ENCODE data around the gene TTC7B. TPM values are rescaled to one million over a fixed set of nuclear protein-coding genes. Genes with fewer than 3 reads are reported as not detected.

The TTC7B gene
- total RNA-seq, 1 experiment from 2014 or later, result 70.6 TPM

GRCh38 chr14:90484291-90484690 is 331.9 kb downstream of the TTC7B start:
- Histone ChIP-seq H2AFZ (ENCODE audit: low read depth, low read length, poor library complexity, severe bottlenecking) (no peak overlapping the region), H3K4me3 (replicated peaks in 1 of 2; ENCODE audit: low read depth in 1 of 2, low read length in 2 of 2) (no peak overlapping the region), H3K36me3 (ENCODE audit: control insufficient read depth in 1 of 2, insufficient read depth in 2 of 2, low read length in 2 of 2) (no peaks in the 10 kb centered on the region), H3K4me2 (ENCODE audit: low read length) (no peak overlapping the region), H3K9me3 (ENCODE audit: control insufficient read depth in 1 of 2, insufficient read depth in 1 of 2, low read depth in 1 of 2, low read length in 2 of 2) (no peaks in the 10 kb centered on the region), H3K9me2 (ENCODE audit: insufficient read depth) (no peaks in the 10 kb centered on the region), H3K27ac (ENCODE audit: low read depth, low read length) (no peak overlapping the region), H4K20me1 (ENCODE audit: insufficient read depth) (no peaks in the 10 kb centered on the region), H3K27me3 (ENCODE audit: insufficient read depth, low read length) (no peaks in the 10 kb centered on the region), H3K9ac (ENCODE audit: low read length) (no peak overlapping the region), H3K4me1 (ENCODE audit: control insufficient read depth in 1 of 2, insufficient read depth in 2 of 2, low read length in 2 of 2) (no peaks in the 10 kb centered on the region), H3K79me2 (ENCODE audit: insufficient read depth, low read length) (no peaks in the 10 kb centered on the region)
- no peak for TF ChIP-seq FOSL1 (IDR thresholded peaks at IDR 0.05; ENCODE audit: low read depth)
- no peak for TF ChIP-seq SIN3A (IDR thresholded peaks at IDR 0.05; ENCODE audit: low read depth)
- TF ChIP-seq POLR2A (IDR thresholded peaks at IDR 0.05; ENCODE audit: borderline replicate concordance, extremely low read depth, insufficient read depth, insufficient read length), result no peak
- no peak for TF ChIP-seq SRF (IDR thresholded peaks at IDR 0.05; ENCODE audit: low read depth)
- TF ChIP-seq, protein P1, sequence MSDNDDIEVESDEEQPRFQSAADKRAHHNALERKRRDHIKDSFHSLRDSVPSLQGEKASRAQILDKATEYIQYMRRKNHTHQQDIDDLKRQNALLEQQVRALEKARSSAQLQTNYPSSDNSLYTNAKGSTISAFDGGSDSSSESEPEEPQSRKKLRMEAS (IDR thresholded peaks at IDR 0.05), result no peak
- TF ChIP-seq CTCF (IDR thresholded peaks at IDR 0.05 in 2 of 3, conservative IDR thresholded peaks at IDR 0.05 in 1 of 3; ENCODE audit: borderline replicate concordance in 1 of 3, insufficient read depth in 1 of 3, low read depth in 2 of 3, low read length in 2 of 3), result no peak
- TF ChIP-seq EGR1 (IDR thresholded peaks at IDR 0.05; ENCODE audit: low read depth), result no peak
- TF ChIP-seq RAD21 (IDR thresholded peaks at IDR 0.05; ENCODE audit: low read depth), result no peak
- TF ChIP-seq ZNF274 (IDR thresholded peaks at IDR 0.05; ENCODE audit: low read depth, low read length), result no peak
- no peak for TF ChIP-seq EZH2 (IDR thresholded peaks at IDR 0.05)
- no peak for TF ChIP-seq TCF7L2 (IDR thresholded peaks at IDR 0.05; ENCODE audit: borderline replicate concordance, extremely low read depth, insufficient read depth, insufficient read length)
- TF ChIP-seq, protein P2, sequence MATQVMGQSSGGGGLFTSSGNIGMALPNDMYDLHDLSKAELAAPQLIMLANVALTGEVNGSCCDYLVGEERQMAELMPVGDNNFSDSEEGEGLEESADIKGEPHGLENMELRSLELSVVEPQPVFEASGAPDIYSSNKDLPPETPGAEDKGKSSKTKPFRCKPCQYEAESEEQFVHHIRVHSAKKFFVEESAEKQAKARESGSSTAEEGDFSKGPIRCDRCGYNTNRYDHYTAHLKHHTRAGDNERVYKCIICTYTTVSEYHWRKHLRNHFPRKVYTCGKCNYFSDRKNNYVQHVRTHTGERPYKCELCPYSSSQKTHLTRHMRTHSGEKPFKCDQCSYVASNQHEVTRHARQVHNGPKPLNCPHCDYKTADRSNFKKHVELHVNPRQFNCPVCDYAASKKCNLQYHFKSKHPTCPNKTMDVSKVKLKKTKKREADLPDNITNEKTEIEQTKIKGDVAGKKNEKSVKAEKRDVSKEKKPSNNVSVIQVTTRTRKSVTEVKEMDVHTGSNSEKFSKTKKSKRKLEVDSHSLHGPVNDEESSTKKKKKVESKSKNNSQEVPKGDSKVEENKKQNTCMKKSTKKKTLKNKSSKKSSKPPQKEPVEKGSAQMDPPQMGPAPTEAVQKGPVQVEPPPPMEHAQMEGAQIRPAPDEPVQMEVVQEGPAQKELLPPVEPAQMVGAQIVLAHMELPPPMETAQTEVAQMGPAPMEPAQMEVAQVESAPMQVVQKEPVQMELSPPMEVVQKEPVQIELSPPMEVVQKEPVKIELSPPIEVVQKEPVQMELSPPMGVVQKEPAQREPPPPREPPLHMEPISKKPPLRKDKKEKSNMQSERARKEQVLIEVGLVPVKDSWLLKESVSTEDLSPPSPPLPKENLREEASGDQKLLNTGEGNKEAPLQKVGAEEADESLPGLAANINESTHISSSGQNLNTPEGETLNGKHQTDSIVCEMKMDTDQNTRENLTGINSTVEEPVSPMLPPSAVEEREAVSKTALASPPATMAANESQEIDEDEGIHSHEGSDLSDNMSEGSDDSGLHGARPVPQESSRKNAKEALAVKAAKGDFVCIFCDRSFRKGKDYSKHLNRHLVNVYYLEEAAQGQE (IDR thresholded peaks at IDR 0.05; ENCODE audit: low read depth), result no peak
- TF ChIP-seq ATF3 (IDR thresholded peaks at IDR 0.05), result no peak
- TF ChIP-seq CEBPB (IDR thresholded peaks at IDR 0.05; ENCODE audit: low read depth), result no peak
- no peak for TF ChIP-seq CBX3 (IDR thresholded peaks at IDR 0.05; ENCODE audit: low read depth)
- TF ChIP-seq SP1 (IDR thresholded peaks at IDR 0.05; ENCODE audit: low read depth), result no peak
- TF ChIP-seq EZH2phosphoT487 (IDR thresholded peaks at IDR 0.05; ENCODE audit: borderline replicate concordance), result no peak
- no peak for TF ChIP-seq ELF1 (IDR thresholded peaks at IDR 0.05; ENCODE audit: borderline replicate concordance, low read depth)
- TF ChIP-seq YY1 (IDR thresholded peaks at IDR 0.05; ENCODE audit: extremely low read depth, insufficient replicate concordance, low read depth, low read length), result no peak
- TF ChIP-seq ZBTB33 (IDR thresholded peaks at IDR 0.05; ENCODE audit: extremely low read depth, insufficient replicate concordance, low read length), result no peak
- intact Hi-C loops (cut with micrococcal nuclease), result no loop called here
- ATAC-seq, result no peak
- BruUV-seq (replicated peaks), result no TSS peak
- DNase-seq (ENCODE audit: low read depth, low spot score), result no peak
- RAD21 ChIA-PET (ENCODE audit: low non-redundant PET in 1 of 2, low total read pairs in 2 of 2, uncharacterized antibody in 2 of 2, unreplicated experiment in 2 of 2), result no interaction called here
- POLR2A ChIA-PET, result interaction anchor here (1.7 kb wide), 1 partner anchor 22 kb away, joined by 4 read pairs; no protein-coding TSS in a partner anchor
- CTCF ChIA-PET, result no interaction called here
